ENCODE data around the gene INPP5B. TPM values are rescaled to one million over a fixed set of nuclear protein-coding genes. Genes with fewer than 3 reads are reported as not detected.

Gene INPP5B
- total RNA-seq, 1 experiment from 2014 or later, result 35.9 TPM

GRCh38 chr1:37861151-37861550 lies 85.7 kb downstream of the INPP5B start:
- in situ Hi-C loops (cut with HindIII; ENCODE audit: low pct_unique_long_range_greater_than_20kb, low sequenced_read_pairs), result no loop called here
- DNase-seq (ENCODE audit: low read depth, low spot score), result no peak

GRCh38 chr1:37860346-37860666 lies 86.5 kb downstream of the INPP5B start:
- DNase-seq (ENCODE audit: low read depth, low spot score), result no peak
- in situ Hi-C loops (cut with HindIII; ENCODE audit: low pct_unique_long_range_greater_than_20kb, low sequenced_read_pairs), result no loop called here

- peak; percentile 96 for DNase-seq (ENCODE audit: low read depth, low spot score)
- in situ Hi-C loops (cut with HindIII; ENCODE audit: low pct_unique_long_range_greater_than_20kb, low sequenced_read_pairs), result no loop called here
These were observed 87.1 kb downstream of the INPP5B start, which contains the start of gene MTF1 for GRCh38 chr1:37859507-37860345. Gene MTF1, minus strand, starts transcription at chr1:37859592. Its CDS starts 1,934 bp downstream, at chr1:37857658.

- DNase-seq (ENCODE audit: low read depth, low spot score), result no peak
- in situ Hi-C loops (cut with HindIII; ENCODE audit: low pct_unique_long_range_greater_than_20kb, low sequenced_read_pairs), result no loop called here
These were observed 87.8 kb downstream of the INPP5B start for GRCh38 chr1:37858931-37859506.

GRCh38 chr1:37854406-37854805 lies 92.4 kb downstream of the INPP5B start:
- in situ Hi-C loops (cut with HindIII; ENCODE audit: low pct_unique_long_range_greater_than_20kb, low sequenced_read_pairs), result no loop called here
- no peak for DNase-seq (ENCODE audit: low read depth, low spot score)

GRCh38 chr1:37853157-37853556 lies 93.7 kb downstream of the INPP5B start:
- in situ Hi-C loops (cut with HindIII; ENCODE audit: low pct_unique_long_range_greater_than_20kb, low sequenced_read_pairs), result no loop called here
- DNase-seq (ENCODE audit: low read depth, low spot score), result no peak

- in situ Hi-C loops (cut with HindIII; ENCODE audit: low pct_unique_long_range_greater_than_20kb, low sequenced_read_pairs), result no loop called here
- no peak for DNase-seq (ENCODE audit: low read depth, low spot score)
These were observed 95.1 kb downstream of the INPP5B start for GRCh38 chr1:37851782-37852210.

- no peak for DNase-seq (ENCODE audit: low read depth, low spot score)
These were observed 95.6 kb downstream of the INPP5B start for GRCh38 chr1:37851262-37851661.

GRCh38 chr1:37850352-37850955 lies 96.4 kb downstream of the INPP5B start:
- in situ Hi-C loops (cut with HindIII; ENCODE audit: low pct_unique_long_range_greater_than_20kb, low sequenced_read_pairs), result no loop called here
- no peak for DNase-seq (ENCODE audit: low read depth, low spot score)

More at GRCh38 chr1:37851262-37851661, 95.6 kb downstream of the INPP5B start:
- in situ Hi-C loops (cut with HindIII; ENCODE audit: low pct_unique_long_range_greater_than_20kb, low sequenced_read_pairs), result no loop called here

- in situ Hi-C loops (cut with HindIII; ENCODE audit: low pct_unique_long_range_greater_than_20kb, low sequenced_read_pairs), result no loop called here
- DNase-seq (ENCODE audit: low read depth, low spot score), result no peak
These were observed 97.4 kb downstream of the INPP5B start for GRCh38 chr1:37849480-37849879.

GRCh38 chr1:37846647-37847339 lies 100.1 kb downstream of the INPP5B start:
- in situ Hi-C loops (cut with HindIII; ENCODE audit: low pct_unique_long_range_greater_than_20kb, low sequenced_read_pairs), result no loop called here
- no peak for DNase-seq (ENCODE audit: low read depth, low spot score)

- DNase-seq (ENCODE audit: low read depth, low spot score), result no peak
- in situ Hi-C loops (cut with HindIII; ENCODE audit: low pct_unique_long_range_greater_than_20kb, low sequenced_read_pairs), result no loop called here
These were observed 101.1 kb downstream of the INPP5B start for GRCh38 chr1:37845786-37846185.

GRCh38 chr1:37845049-37845646 lies 101.7 kb downstream of the INPP5B start:
- no peak for DNase-seq (ENCODE audit: low read depth, low spot score)
- in situ Hi-C loops (cut with HindIII; ENCODE audit: low pct_unique_long_range_greater_than_20kb, low sequenced_read_pairs), result no loop called here

- in situ Hi-C loops (cut with HindIII; ENCODE audit: low pct_unique_long_range_greater_than_20kb, low sequenced_read_pairs), result no loop called here
- DNase-seq (ENCODE audit: low read depth, low spot score), result no peak
These were observed 102.3 kb downstream of the INPP5B start for GRCh38 chr1:37844536-37844935.

GRCh38 chr1:37841652-37842051 lies 105.2 kb downstream of the INPP5B start:
- in situ Hi-C loops (cut with HindIII; ENCODE audit: low pct_unique_long_range_greater_than_20kb, low sequenced_read_pairs), result no loop called here
- no peak for DNase-seq (ENCODE audit: low read depth, low spot score)

GRCh38 chr1:37840711-37841110 lies 106.1 kb downstream of the INPP5B start:
- in situ Hi-C loops (cut with HindIII; ENCODE audit: low pct_unique_long_range_greater_than_20kb, low sequenced_read_pairs), result no loop called here
- DNase-seq (ENCODE audit: low read depth, low spot score), result no peak

- no peak for DNase-seq (ENCODE audit: low read depth, low spot score)
- in situ Hi-C loops (cut with HindIII; ENCODE audit: low pct_unique_long_range_greater_than_20kb, low sequenced_read_pairs), result no loop called here
These were observed 107.2 kb downstream of the INPP5B start for GRCh38 chr1:37839676-37840075.

GRCh38 chr1:37836788-37837187 lies 110.1 kb downstream of the INPP5B start:
- in situ Hi-C loops (cut with HindIII; ENCODE audit: low pct_unique_long_range_greater_than_20kb, low sequenced_read_pairs), result no loop called here

More at GRCh38 chr1:37836788-37837187, 110.1 kb downstream of the INPP5B start:
- no peak for DNase-seq (ENCODE audit: low read depth, low spot score)

Measured in SK-MEL-5 (cell line).